Raji (cell line): ENCODE measurements around the gene UNC5B.

ENCODE experiments used
- POLR2A ChIP-seq: IDR thresholded peaks from 2 replicates; pipeline ENCODE4 v1.6.1; 2011; ENCODE audit warnings: low read depth, low read length, control low read depth; ENCODE audit not compliant: insufficient read depth

UNC5B gene

GRCh38 chr10:71294091-71294561 lies 81.8 kb downstream of the UNC5B start:
- no peak for TF ChIP-seq POLR2A

DNA sequence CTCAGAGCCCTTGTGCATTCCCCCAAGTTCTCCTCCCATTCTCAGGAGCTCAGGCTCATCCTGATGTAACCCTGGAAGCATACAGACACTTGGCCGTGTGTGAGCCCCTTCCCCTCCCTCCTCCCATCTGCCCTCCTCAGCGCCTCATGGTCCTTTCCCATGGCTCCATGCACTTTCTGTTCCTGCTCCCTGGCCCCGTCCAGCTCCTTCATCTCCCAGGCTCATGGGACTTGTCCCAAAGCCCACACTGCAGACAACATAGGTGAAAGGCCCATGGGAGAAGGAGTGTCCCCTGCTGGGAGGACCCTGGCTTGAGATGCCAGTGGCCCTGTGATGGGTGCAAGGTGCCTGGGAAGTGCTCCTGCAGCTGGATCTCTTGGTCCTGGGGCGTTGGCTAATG lies 82.5 kb downstream of the UNC5B start:
- no peak for TF ChIP-seq POLR2A

GRCh38 chr10:71295641-71296040 lies 83.3 kb downstream of the UNC5B start:
- TF ChIP-seq POLR2A: no peak

GRCh38 chr10:71296086-71296485 lies 83.7 kb downstream of the UNC5B start:
- TF ChIP-seq POLR2A: no peak

DNA sequence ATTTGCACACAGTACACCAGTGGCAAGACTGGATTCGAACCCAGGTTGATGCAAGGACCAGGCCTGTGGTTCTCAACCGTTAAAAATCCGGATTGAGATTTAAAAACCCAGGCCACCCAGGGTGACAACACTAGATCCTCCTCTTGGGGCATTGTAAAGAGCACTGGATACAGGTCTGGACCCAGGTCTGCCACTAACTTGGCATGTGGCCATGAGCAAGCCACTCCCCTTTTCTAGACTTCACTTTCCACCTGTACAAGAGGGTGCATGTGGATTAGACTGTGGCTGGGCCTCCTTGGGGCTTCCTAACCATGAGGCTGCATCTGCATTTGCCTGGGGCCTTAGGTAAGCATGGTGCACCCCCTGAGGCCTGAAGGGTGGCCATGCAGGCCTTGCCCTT lies 85.0 kb downstream of the UNC5B start:
- TF ChIP-seq POLR2A: no peak

DNA sequence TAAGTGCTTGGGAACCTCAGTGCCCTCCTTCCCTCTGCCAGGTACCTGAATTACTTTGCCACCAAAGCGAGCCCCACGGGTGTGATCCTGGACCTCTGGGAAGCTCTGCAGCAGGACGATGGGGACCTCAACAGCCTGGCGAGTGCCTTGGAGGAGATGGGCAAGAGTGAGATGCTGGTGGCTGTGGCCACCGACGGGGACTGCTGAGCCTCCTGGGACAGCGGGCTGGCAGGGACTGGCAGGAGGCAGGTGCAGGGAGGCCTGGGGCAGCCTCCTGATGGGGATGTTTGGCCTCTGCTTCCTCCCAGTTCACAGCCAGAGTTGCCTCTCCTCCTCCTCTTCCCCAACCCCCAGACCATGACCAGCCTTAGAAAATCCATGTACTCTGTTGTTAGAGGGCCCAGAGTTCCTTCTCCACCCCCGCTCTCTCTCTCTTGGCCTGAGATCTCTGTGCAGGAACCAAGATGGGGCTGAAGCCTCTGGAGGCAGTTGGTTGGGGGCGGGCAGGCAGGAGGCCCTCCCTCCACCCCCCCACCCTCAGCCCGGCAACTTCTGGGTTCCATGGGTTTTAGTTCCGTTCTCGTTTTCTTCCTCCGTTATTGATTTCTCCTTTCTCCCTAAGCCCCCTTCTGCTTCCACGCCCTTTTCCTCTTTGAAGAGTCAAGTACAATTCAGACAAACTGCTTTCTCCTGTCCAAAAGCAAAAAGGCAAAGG lies 86.9 kb downstream of the UNC5B start:
- TF ChIP-seq POLR2A: no peak

- no peak for TF ChIP-seq POLR2A
Observed at GRCh38 chr10:71300555-71301370, 88.4 kb downstream of the UNC5B start.

DNA sequence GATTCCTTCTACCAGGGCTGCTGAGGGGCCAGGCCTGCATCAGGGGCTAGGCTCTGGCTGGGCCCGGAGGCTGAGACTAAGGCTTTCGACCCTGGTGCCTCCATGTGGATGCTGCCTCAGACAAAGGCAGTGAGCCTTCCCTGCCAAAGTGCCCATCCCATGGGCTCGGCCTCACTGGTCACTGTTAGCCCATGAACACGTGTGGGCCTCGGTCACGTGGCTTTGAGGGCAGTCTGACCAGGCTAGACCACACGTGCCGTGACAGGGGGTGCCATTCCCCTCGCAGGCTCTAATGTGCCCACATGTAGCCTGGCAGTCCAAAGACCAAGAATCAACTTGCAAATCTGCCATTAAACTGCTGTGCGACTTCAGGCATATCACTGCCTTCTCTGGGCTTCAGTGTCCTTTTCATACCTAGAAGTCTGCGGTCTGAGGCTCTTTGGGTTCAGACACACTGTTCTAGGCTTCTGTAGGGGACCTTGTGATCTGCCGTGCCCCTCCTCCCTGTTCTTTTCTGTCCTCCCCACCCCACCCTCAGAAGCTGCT lies 89.1 kb downstream of the UNC5B start:
- TF ChIP-seq POLR2A: no peak

DNA sequence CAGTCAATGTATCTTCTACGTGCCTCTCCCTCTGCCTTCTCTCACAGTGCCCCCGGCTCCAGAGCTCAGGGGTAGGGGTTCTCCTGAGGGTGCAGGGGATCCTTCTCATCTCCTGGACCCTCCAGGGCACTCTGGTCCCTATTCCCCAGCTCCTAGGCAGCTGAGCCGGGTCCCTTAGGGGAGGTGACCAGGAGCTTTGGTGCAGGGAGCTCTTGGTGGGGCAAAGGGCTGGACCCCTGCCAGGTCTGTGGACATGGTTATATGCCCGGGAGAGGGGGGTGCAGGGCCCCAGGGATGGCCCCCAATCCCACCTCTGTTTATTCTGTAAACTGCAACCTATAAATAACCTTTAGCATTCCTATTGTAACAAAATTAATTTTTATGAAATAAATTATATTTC lies 90.1 kb downstream of the UNC5B start:
- no peak for TF ChIP-seq POLR2A

- no peak for TF ChIP-seq POLR2A
Observed at GRCh38 chr10:71302874-71303568, 90.7 kb downstream of the UNC5B start.

DNA sequence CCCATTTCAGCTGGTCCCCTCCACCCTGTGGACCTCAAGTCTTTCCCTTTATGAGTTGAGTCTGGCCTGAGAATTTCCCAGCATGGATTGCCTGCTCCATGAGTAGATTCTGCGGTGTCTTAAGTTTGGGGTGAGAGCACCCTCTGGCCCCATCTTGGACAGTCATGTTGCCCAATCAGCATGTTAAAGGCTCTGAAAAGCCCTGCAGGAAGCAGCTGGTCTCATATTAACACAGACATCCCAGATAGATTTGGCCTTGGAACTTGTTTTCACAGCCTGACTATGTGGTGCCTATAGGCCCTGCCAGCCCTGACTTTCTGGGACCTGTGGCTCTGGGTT lies 91.2 kb downstream of the UNC5B start:
- no peak for TF ChIP-seq POLR2A

GRCh38 chr10:71304914-71305313 lies 92.5 kb downstream of the UNC5B start:
- TF ChIP-seq POLR2A: no peak

DNA sequence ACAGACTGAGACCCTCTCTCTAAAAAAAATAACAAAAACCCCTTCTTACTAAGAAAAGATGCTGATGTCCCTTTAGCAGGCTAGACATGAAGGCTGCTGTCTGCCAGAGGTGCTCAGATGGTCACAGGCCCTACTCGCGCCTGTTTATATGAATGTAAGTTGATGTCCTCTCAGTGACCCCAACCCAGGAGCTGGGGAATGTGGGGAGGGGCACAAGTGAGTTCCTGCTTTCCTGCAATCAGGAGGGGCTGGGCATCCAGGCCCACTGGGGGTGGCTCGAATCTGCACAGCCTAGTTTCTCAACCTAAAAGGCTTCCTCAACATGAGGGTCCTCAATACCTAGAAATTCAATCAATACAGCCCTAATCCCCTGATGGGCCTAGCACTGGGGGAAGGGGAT lies 94.6 kb downstream of the UNC5B start:
- TF ChIP-seq POLR2A: no peak

DNA sequence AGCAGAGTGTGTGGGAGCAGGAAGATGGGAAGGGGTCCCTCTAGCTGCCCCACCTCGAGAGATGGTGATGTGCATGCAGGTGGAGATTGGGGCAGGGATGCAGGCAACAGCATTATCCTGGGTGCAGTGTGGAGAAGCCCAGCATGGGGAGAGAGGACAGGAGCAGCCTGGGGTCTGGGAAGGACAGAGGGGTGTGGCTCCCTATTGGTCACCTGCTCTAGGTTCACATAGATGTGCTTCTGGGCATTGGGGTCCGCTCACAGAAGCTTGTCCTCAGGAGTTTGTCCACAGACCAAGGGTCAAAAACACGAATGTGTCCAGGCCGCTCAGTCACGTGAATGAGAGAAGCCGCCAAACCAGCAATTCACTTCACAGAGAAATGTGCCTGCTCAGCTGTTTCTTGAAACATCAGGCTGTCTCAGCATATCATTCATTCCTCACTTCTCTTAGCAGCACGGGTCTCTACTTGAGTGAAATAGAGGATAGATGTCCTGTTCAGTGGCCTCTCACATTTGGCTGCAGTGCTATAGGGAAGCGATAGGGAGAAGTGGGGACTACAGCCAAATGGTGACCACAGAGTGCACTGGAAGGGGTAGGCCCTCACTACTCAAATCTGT lies 95.2 kb downstream of the UNC5B start:
- no peak for TF ChIP-seq POLR2A

GRCh38 chr10:71308244-71308643 lies 95.9 kb downstream of the UNC5B start:
- no peak for TF ChIP-seq POLR2A

- no peak for TF ChIP-seq POLR2A
Observed at GRCh38 chr10:71308985-71309384, 96.6 kb downstream of the UNC5B start.

DNA sequence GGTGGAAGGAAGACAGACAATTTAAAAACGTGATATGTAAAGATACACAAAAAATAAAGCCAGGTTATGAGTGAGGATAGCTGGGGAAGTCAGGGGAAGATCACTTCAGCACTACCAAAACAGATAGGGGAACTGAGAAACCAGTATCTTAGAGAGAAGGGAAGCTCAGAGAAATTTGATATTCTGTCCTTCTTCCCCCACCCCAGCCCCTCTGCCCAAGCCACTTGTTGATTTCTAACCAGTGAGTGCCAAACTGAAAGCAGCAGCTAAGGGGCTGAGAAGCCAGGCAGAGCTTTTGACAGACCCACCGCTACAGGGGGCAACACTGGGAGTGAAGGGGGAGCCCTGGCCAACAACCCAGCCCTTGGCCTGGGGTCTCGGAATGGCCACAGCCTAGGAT lies 97.5 kb downstream of the UNC5B start:
- no peak for TF ChIP-seq POLR2A
